HG03280 (cell line): ENCODE results near the gene NALCN.

Experiments
- ATAC-seq: cut with Tn5 transposase; IDR thresholded peaks from one replicate; pipeline ENCODE4 v1.9.1; 2021; ENCODE audit warnings: mild to moderate bottlenecking, moderate library complexity; ENCODE audit not compliant: unreplicated experiment

Gene NALCN

DNA sequence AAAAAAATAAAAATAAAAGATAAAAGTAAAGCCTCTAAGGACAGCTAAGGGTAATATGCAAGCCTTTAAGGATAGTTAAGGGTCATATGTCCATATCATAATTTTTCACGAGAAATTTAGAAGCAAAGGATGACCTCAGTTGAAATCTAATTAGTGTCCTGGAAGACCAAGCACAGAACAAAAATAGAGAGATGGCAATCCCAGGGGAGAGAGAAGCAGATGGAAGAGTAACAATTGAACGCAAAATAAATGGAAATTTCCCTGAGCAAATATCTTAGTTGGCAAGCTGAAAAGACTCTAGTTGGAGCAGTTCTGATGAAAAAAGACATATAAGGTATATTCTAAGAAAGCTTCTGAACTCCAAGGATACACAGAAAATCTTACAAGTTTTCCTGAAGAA lies 275.4 kb downstream of the NALCN start:
- no peak for ATAC-seq

DNA sequence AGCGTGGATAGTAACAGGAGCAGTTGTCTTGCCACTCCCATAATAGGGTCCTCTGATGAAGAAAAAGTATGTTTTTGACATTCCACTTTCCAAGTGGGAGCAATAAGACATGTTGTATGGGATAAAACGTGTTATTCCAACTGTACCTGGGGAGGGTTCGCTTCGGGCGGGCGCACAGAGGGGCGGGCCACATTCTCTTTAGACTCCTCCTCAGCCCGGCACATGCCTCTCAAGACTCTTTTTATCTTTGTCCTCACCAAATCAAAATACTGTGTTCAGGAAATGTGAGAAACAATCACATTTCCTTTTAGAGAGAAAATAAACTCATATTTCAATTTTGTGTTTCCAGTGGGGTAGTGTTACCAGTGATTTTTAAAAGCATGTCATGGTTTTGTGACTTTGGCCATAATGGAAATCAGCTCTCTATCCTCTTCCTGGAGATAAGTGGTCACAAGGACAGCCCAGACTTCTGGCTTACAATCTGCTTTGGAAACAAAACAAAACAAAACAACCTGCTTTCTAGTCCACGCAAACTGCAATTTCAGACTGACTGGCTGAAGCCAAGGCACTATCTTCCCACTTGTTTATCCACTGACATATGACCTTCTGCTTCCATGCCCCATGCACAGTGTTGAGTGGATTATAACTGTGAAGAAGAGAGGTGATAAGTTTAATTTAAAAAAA lies 276.1 kb downstream of the NALCN start:
- ATAC-seq, result no peak

DNA sequence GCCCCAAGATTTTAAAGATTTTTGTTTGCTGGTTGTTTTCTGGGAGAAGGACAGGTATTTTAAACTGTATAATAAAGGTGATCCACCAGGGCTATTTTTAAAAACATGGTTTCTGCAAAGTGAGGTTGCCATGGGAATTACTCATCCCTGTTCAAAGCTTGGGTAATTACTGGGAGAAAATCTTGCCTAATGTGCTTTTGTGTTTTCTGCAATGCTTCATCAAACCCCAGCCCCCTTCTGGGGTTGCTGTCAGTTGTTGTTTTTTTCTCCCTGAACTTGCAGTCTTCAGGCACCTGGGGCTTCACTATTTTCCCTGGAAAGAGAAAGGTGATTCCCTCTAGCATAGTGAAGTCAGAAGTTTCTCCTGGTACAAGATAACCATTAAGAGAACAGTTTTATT lies 277.2 kb downstream of the NALCN start:
- no peak for ATAC-seq

DNA sequence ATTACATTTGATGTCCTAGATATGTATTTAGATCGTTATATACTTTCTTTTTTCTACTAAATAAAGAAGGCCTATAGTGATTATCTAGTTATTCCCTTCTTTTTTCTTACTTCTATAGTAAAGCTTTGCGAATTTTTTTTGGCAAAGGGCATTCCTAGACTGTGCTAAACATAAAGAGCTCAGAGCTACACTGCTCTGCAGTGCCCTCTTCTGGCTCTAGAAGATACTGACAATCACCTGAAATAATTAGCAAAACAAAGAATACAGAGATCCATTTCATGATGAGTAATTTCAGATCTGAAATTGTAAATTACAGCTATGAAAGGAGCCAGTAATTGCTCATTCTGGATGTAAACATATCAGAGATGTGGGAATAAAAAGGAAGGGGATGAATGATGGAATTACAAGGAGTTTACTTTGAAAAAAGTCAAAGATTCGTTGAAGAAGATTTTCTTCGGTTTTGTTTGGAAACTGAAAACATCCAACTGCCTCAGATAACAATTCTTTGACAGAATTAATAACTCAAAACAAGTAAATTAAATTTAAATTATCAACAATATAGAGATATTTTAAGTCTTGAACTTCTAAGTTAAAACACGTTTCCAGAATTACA lies 288.5 kb downstream of the NALCN start:
- peak; percentile 78 for ATAC-seq

DNA sequence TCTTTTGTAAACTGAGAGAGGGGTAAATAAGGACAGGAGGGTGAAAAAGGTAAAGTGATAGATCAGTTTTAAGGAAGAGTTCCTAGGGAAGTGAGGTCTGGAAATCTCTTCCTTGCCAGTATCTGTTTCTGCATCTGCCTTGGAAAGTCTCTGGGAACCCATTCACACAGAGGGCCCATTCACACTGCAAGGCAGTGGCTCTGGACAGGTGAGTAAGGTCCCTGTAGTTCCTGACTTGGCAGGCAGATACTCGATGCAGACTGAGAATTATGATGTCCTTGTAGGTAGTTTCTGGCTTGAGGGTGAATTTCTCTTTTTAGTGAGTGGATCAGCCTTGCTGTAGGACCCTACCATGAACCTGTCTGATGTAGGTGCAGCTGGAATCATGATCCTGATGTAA lies 293.3 kb downstream of the NALCN start:
- no peak for ATAC-seq

DNA sequence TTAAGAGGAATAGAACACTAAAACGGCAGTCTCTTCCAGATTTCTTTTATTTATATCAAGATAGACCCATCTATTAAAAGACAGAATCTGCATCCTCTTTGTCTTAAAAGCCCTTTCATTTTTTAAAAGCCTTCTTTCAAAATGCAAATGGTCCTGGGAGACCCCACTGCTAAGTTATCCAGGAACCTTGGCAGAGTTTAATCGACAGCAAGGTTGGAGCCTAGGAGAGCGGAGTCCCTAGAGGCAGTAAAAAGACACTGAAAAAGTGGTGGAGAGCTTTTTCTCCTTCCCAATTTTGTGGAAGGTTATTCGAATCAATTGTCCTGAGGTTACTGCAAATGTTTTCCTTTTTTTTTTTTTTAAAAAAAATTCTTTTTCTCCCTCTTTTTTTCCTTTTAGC lies 294.7 kb downstream of the NALCN start:
- no peak for ATAC-seq

DNA sequence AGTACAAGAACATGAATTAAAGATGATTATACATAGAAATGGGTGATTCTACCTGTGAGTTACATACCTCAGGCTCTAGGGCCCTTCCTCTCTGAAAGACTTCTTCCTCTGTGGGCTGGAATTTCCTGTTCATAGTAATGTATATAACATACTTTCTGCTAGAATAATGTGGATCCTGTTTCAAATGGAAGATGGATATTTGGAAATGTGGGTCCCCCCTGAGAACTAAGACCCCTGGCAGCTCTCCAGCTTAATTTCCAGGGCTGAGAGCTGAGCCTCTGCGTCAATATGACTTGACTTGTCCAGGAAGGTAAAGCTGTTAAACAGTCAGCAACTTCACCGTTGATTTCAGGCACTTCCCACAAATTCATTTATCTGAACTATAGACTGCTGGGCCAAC lies 296.3 kb downstream of the NALCN start:
- no peak for ATAC-seq

DNA sequence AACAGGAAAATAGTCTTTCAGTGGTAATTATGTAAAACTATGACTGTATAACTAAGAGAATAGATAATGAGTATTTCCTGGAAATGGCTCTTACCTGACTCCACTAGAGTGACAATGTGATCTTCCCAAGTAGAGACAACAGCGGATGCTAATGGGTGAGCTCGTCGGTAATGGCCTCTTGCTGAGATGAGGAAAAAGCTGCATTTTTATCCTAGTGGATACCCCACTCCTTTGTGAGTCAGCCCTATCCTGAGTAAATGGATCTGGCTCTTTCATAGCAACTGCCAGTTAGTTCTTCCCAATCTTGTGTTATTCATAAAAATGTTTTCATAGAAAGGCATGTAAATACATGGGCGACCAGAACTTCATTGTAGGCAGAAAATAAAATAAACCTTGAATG lies 299.5 kb downstream of the NALCN start:
- ATAC-seq, result no peak

DNA sequence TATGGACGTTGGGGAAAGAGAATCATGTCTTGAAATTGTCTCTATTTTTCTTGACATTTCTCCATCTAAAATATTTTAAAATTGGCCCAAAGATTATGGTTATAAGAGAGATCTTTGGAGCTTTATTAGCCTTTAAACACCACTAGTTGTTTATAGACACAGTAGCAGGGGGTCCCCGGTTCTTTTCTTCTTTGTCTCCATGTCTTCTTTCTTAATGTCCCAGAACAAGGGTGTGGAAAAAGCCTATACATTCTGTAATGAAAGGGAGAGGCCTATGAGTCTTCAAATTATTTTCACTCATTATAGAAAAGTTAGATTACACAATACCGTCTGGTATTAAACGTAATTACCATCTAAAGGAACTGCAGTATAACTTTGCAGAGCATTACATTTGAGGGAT lies 300.0 kb downstream of the NALCN start:
- ATAC-seq, result no peak

DNA sequence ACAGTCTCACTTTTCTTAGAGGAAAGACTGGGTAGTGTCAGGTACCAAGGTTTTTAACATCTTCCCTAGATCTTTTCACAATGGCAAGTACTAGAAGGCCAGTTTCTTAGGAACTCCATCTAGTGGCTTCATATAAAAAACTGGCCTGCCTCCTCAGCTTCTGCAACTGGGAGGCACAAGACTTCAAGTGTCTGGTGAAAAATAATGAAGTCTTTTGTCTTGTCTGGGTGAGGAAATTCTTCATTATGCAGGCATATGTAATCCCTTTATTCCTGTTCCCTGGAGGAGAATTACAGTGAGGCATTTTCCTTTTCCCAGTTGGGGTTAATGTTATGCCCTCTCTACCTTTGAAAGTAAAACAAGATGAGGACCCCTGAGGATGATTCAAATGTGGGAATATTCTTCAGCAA lies 300.5 kb downstream of the NALCN start:
- ATAC-seq, result no peak

DNA sequence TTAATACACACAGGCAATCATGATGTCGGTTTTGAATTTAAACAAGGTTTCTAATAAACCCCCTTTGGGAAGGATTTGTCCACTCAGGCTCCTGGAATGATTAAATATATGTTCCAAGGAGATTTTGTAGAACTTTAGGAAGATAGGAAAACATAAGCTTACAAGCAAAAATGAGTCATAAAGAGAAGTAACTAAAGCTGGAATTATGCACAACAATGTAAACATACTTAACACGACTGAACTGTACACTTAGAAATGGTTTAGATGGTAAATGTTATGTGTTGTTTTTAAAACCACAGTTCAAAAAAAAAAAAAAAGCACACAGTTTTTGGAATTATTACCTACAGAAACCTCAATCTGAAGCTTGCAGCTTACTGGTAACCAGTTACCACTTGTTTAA lies 304.4 kb downstream of the NALCN start:
- ATAC-seq, result no peak

DNA sequence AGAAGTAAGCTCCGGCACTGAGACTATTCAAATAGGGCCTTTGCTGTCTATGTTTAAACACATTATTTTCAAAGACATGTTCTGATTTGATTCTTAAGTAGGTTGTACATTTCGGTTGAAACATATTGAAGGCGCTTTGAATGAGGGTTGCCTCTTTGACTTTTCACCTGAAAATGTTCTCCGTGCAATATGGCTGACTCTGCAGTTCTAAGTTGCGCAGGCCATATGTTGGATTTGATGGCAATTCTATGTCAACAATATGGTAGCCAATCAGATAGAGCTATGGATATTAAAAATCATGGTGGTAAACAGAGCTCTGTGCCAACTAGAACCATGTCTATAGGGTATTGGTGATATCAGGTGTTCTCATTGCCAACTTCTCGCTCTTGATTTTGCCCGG lies 307.3 kb downstream of the NALCN start:
- no peak for ATAC-seq

DNA sequence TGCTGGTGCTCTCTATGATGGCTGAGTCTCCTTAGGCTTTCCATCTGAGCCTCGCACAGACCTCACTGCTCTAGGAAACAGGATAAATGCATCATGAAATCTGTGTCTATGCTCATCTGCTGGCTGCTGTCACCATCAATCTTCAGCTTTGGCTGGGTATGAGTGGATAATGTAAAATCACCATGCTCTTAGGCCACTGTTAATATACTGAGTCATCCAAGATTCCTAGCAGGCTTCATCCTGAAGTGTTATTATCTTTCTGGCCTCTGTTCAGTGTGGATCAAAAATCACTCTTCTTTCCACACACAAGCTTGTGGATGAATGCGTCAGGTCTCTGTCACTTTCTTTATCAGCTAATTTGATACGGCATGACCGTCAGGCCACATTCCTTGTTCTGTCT lies 317.4 kb downstream of the NALCN start:
- ATAC-seq, result no peak

DNA sequence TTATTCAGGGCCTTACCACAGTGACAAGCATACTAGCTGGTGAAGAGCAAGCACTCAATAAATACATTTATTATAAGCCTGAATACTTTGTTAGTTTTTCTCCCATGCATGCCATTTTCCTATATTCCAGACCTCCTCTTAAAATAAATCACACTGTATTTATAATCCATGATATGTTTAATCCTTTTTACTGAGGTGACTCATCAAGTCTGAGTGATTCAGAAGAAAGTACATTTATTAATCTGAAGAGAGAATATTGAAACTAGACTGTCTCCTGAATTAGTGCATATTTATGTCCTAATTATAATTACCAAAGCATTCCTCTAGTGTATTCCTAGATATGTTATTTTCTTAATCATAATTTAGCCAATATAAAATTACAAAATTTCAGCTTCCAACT lies 323.3 kb downstream of the NALCN start:
- no peak for ATAC-seq

DNA sequence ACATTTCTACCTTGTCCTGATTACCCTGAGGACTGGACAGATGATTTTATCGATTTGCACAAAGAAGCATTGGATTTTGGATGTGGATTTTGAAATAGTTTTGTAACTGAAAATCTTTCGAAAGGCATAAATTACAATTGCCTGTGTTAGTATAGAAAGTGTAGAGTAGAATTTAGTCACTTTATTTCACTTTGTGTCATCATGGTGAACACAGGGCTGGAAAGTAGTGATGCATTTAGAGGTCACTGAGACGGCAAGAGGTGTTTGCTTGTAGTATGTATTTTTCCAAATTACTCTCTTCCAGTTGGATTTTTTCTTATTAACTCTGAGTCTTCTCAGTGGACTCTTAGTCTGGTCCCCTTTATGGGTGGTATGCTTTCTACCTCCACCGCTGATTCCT lies 326.0 kb downstream of the NALCN start:
- ATAC-seq, result no peak

DNA sequence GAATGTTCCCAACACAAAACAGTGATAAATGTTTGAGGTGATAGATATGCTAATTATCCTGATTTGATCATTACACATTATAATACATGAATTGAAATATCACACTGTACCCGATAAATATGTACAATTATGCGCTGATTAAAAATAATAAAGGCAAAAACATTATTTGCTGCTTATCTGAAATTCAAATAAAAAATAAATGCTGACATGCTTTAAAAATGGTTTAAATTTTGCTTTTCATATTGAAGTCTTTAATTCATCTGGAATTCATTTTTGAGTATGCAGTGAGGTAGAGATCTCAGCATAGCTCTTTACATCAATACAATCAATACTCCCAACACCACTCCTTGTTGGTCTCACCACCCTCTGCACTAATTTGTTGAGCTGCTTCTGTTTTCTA lies 330.8 kb downstream of the NALCN start:
- no peak for ATAC-seq

DNA sequence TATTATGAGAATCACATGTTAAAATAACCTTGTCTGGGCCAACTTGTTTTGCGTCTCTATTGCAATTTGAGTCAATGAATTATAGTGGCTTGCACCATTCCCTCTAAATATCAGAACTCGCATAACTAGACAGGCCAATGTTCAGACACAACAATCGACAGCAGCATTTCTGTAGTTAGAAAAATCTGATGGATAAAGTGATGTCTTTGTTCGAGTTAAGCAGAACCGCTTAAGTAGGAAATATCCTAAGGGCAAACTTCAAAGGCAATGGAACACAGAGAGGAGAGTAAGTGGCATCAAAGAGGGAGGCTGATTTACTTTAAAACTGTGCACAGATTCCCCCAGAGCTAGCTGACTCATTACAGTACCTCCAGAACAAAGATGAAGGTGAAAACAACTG lies 333.9 kb downstream of the NALCN start:
- ATAC-seq, result no peak

DNA sequence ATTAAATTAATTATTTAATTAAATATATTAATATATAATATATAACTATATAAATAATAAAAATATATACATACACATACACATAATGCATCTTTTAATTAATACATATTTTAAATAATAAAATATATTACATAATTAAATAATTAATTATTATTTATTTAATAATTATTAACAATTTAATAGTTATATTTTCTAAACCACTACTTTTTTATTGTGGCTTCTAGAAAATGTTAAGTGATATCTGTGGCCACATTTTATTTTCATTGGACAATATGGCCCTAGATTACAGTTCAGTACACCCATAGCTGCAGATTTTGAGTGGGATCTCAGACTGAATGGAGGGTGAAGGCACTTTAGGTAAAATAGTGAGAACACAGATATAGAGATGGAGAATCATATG lies 335.7 kb downstream of the NALCN start:
- ATAC-seq, result no peak

DNA sequence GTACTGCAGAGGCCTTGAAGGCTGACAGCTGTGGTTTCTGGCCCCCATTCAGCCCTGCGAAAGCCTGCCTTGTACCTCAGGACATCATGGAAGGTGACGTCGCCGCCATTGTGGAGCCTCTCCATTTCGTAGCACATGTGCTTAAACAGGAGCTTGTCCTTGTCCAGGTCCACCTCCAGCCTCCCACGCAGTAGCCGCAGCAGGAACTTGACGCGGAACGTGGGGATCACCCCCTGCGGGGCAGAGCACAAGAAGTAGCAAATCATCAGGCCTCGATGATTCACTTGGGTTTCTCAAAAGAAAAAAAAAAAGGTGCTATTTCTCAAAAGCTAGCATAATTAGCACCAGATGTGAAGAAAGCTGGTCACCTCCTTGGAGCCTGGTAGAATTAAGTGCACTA lies 351.0 kb downstream of the NALCN start:
- ATAC-seq, result no peak

DNA sequence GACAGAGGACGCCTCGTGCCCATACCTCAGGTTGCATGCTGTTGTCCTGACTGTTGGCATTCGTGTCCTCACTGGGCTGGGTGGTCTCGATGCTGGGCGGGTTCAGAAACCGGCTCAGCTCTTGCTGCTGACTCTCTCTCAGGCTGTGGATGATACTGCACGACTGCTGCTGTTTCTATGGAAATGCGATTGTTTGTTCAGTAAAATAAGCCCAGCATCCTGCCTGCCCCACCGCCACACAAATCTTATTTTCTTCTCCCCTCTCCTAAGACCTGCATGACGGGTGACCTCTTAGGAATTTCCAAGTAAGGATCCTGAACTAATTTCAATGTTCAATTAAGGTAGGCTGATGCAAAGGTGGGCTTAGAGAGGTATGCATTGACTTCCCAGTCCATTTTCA lies 356.5 kb downstream of the NALCN start:
- ATAC-seq, result no peak

DNA sequence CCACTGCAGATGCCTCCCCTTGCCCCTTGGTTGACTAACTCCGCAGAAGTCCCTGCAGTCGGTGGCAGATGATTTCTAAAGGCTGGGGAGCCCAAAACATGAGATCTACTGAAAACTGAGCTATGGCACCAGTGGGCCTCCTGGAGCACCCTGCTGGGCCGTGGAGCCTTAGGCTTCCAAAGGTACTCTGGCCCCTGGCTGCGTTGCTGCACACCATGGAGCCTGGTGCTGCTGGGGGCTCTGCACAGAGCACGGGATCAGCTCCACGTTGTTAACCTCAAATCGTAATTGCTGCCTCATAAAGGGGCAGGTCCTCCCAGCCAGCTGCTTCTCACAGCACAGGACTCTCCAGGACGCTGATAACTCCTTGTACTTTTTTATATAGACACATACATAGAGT lies 357.5 kb downstream of the NALCN start:
- ATAC-seq, result no peak

DNA sequence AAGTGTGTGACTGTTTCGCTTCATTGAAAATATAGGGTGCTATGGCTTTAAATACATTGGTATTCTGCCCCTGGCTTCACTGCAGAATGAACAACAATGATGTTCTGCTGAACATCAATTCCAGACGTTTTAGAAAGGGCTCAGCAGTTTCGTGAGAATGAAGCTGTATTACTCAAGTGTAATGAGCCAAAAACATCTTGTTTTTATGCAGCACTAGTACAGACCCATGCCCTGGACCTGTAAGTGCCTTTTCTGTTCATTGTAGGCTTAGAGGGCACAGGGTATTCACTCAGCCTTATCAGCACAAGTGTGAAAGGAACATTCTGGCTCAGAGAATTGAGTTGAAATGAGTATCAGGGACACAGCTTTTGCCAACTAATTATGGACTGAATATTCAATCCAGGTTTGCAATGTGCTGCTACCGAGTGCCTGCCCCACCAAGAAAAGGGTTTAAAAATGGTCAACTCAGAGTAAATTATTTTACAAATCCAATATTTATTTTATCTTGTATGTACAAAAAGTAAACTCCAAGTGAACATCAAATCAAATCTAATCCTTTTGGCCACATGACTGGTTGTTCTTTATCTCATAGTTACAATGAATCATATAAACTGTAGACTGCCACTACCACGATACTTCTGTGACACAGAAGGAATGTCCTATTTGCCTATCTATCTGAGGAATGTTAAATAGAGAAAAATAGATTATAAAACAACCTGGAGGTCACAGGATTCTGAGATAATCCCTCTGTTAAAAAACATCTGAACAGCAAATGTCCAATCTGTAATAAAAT lies 362.8 kb downstream of the NALCN start:
- ATAC-seq, result no peak
